Vagina (tissue), 2 donors: ENCODE results near the gene LBH. TPM values are rescaled to one million over a fixed set of nuclear protein-coding genes. Genes with fewer than 3 reads are reported as not detected.

Source experiments
- DNase-seq, 2 donors: peaks; one replicate each; pipeline ENCODE4 v3.0.0-alpha.2; 2017; ENCODE audit errors: extremely low spot score in 2 of 2
- H3K27ac ChIP-seq: fragments of 200-600 bp; sonication (generic); one replicate; pipeline ENCODE4 v1.5.1; 2019
- H3K27me3 ChIP-seq: fragments of 200-600 bp; sonication (generic); one replicate; pipeline ENCODE4 v1.5.1; 2019
- H3K36me3 ChIP-seq, 2 donors: fragments of 200-600 bp; sonication (generic); one replicate each; pipeline ENCODE4 v1.5.1; 2017 to 2019
- H3K4me1 ChIP-seq: fragments of 200-600 bp; sonication (generic); one replicate; pipeline ENCODE4 v1.5.1; 2019
- H3K4me3 ChIP-seq, 2 donors: fragments of 200-600 bp; sonication (generic); 1 replicate in 1 of 2; 2 replicates in 1 of 2; pipeline ENCODE4 v1.5.1; 2016 to 2019
- H3K9me3 ChIP-seq: fragments of 200-600 bp; sonication (generic); one replicate; pipeline ENCODE4 v1.5.1; 2019
- CTCF ChIP-seq, 3 experiments: fragments of 450-650 bp in 2 of 3; fragments of 200-600 bp in 1 of 3; sonication (generic) in 1 of 3; IDR thresholded peaks; one replicate each; pipeline ENCODE4 v1.5.1; 2017 to 2019; ENCODE audit warnings: antibody characterized with exemption in 3 of 3, mild to moderate bottlenecking in 2 of 3, moderate library complexity in 2 of 3
- POLR2A ChIP-seq, 2 donors: fragments of 450-650 bp; IDR thresholded peaks; one replicate each; pipeline ENCODE4 v1.6.1; 2017; ENCODE audit warnings: antibody characterized with exemption in 2 of 2, mild to moderate bottlenecking in 2 of 2, moderate library complexity in 2 of 2
- POLR2AphosphoS5 ChIP-seq, 2 donors: sonication (generic); formaldehyde crosslinking; IDR thresholded peaks; one replicate each; pipeline ENCODE4 v1.9.0; 2017; ENCODE audit warnings: antibody characterized with exemption in 2 of 2, mild to moderate bottlenecking in 2 of 2, low read depth in 1 of 2; ENCODE audit not compliant: insufficient read depth in 1 of 2
- intact Hi-C: fragments of 100-400 bp; cut with DNase I; formaldehyde crosslinking; loops from one replicate; pipeline ENCODE4 v1.15.1; 2023
- total RNA-seq: library from RNA; depleted of rRNA; stranded (reverse); fragments of >200 nt; gene quantifications from one replicate; pipeline ENCODE4 v1.2.3, GENCODE V29; 2016

LBH gene
- total RNA-seq, 1 donor from 2014 or later: 28.0 TPM

- Histone ChIP-seq H3K4me3 (no peak overlapping the region), H3K4me1 (no peaks in the 10 kb centered on the region), H3K9me3 (no peaks in the 10 kb centered on the region), H3K36me3 (no peaks in the 10 kb centered on the region), H3K27me3 (no peaks in the 10 kb centered on the region), H3K27ac (no peak overlapping the region)
- intact Hi-C loops: no loop called here
- TF ChIP-seq CTCF (IDR thresholded peaks at IDR 0.05): no peak
- no peak for TF ChIP-seq POLR2A (IDR thresholded peaks at IDR 0.05)
- TF ChIP-seq POLR2AphosphoS5 (IDR thresholded peaks at IDR 0.05; ENCODE audit: insufficient read depth in 1 of 2, low read depth in 1 of 2): no peak
- no peak for DNase-seq
Observed at GRCh38 chr2:30195016-30195415, 36.3 kb upstream of the LBH start.

- no peaks in the 10 kb centered on the region for H3K27me3 ChIP-seq
- no peaks in the 10 kb centered on the region for H3K36me3 ChIP-seq
- no peaks in the 10 kb centered on the region for H3K9me3 ChIP-seq
- TF ChIP-seq POLR2AphosphoS5 (IDR thresholded peaks at IDR 0.05; ENCODE audit: insufficient read depth in 1 of 2, low read depth in 1 of 2) (no peak), POLR2A (IDR thresholded peaks at IDR 0.05) (no peak), CTCF (IDR thresholded peaks at IDR 0.05) (no peak)
- no peak overlapping the region for H3K27ac ChIP-seq
- intact Hi-C loops: no loop called here
- DNase-seq: no peak
- H3K4me3 ChIP-seq: no peak overlapping the region
- no peaks in the 10 kb centered on the region for H3K4me1 ChIP-seq
Observed at GRCh38 chr2:30197570-30198192, 33.7 kb upstream of the LBH start.

GRCh38 chr2:30201990-30202389 lies 29.3 kb upstream of the LBH start:
- H3K4me1 ChIP-seq: no peaks in the 10 kb centered on the region
- no peaks in the 10 kb centered on the region for H3K9me3 ChIP-seq
- peak overlapping the region; percentile 56 for H3K27ac ChIP-seq
- H3K36me3 ChIP-seq: no peaks in the 10 kb centered on the region
- DNase-seq: no peak
- H3K27me3 ChIP-seq: no peaks in the 10 kb centered on the region
- H3K4me3 ChIP-seq: no peak overlapping the region
- TF ChIP-seq POLR2AphosphoS5 (IDR thresholded peaks at IDR 0.05; ENCODE audit: insufficient read depth in 1 of 2, low read depth in 1 of 2) (peak in 1 of 2 donors; percentile 39), CTCF (IDR thresholded peaks at IDR 0.05) (no peak), POLR2A (IDR thresholded peaks at IDR 0.05) (no peak)
- intact Hi-C loops: no loop called here

GRCh38 chr2:30203156-30203555 lies 28.2 kb upstream of the LBH start:
- Histone ChIP-seq H3K27ac (no peak overlapping the region), H3K36me3 (no peaks in the 10 kb centered on the region), H3K4me3 (no peak overlapping the region), H3K9me3 (no peaks in the 10 kb centered on the region), H3K4me1 (no peaks in the 10 kb centered on the region), H3K27me3 (no peaks in the 10 kb centered on the region)
- TF ChIP-seq POLR2A (IDR thresholded peaks at IDR 0.05): no peak
- TF ChIP-seq CTCF (IDR thresholded peaks at IDR 0.05): no peak
- no peak for TF ChIP-seq POLR2AphosphoS5 (IDR thresholded peaks at IDR 0.05; ENCODE audit: insufficient read depth in 1 of 2, low read depth in 1 of 2)
- intact Hi-C loops: no loop called here
- no peak for DNase-seq

GRCh38 chr2:30204281-30204680 lies 27.1 kb upstream of the LBH start:
- no peak overlapping the region for H3K27ac ChIP-seq
- no peak for DNase-seq

More at GRCh38 chr2:30204281-30204680, 27.1 kb upstream of the LBH start:
- Histone ChIP-seq H3K4me1 (no peaks in the 10 kb centered on the region), H3K36me3 (no peaks in the 10 kb centered on the region), H3K4me3 (no peak overlapping the region), H3K9me3 (no peaks in the 10 kb centered on the region), H3K27me3 (no peaks in the 10 kb centered on the region)
- no peak for TF ChIP-seq POLR2AphosphoS5 (IDR thresholded peaks at IDR 0.05; ENCODE audit: insufficient read depth in 1 of 2, low read depth in 1 of 2)
- TF ChIP-seq POLR2A (IDR thresholded peaks at IDR 0.05): no peak
- TF ChIP-seq CTCF (IDR thresholded peaks at IDR 0.05): no peak
- intact Hi-C loops: no loop called here
